HepG2 (cell line): ENCODE measurements around the gene RFTN1. TPM values are rescaled to one million over a fixed set of nuclear protein-coding genes. Genes with fewer than 3 reads are reported as not detected.

Experiments
- CEBPB ChIP-seq: IDR thresholded peaks from 2 replicates; pipeline ENCODE4 v1.6.1; 2011; ENCODE audit warnings: low read depth, low read length, improper control_type of control experiment, borderline replicate concordance
- DPF2 ChIP-seq: sonication (generic); formaldehyde crosslinking; IDR thresholded peaks from 2 replicates; pipeline ENCODE4 v1.4.0; 2020; ENCODE audit warnings: mild to moderate bottlenecking, low read depth, missing genetic modification reagents, borderline replicate concordance
- ELF4 ChIP-seq: sonication (generic); formaldehyde crosslinking; IDR thresholded peaks from 2 replicates; pipeline ENCODE4 v1.5.0; 2020; ENCODE audit warnings: missing genetic modification reagents, mild to moderate bottlenecking, moderate library complexity, borderline replicate concordance
- GATAD2A ChIP-seq: IDR thresholded peaks from 2 replicates; pipeline ENCODE4 v1.6.1; 2016
- HNF4G ChIP-seq, 2 experiments: sonication (generic) in 1 of 2; formaldehyde crosslinking in 1 of 2; IDR thresholded peaks; 2 replicates each; pipeline versions ENCODE4 v1.4.0 to v1.6.1; 2011 to 2020; ENCODE audit warnings: borderline replicate concordance in 2 of 2, low read depth in 2 of 2, mild to moderate bottlenecking in 2 of 2, low read length in 1 of 2, missing genetic modification reagents in 1 of 2, moderate library complexity in 1 of 2
- KDM1A ChIP-seq: IDR thresholded peaks from 2 replicates; pipeline ENCODE4 v1.6.1; 2016; ENCODE audit warnings: missing compliant biosample characterization
- MEF2D ChIP-seq: sonication (generic); formaldehyde crosslinking; IDR thresholded peaks from 2 replicates; pipeline ENCODE4 v1.5.1; 2020; ENCODE audit warnings: mild to moderate bottlenecking, missing genetic modification reagents
- NCOA2 ChIP-seq: sonication (generic); formaldehyde crosslinking; IDR thresholded peaks from 2 replicates; pipeline ENCODE4 v1.8.0; 2022; ENCODE audit warnings: inconsistent platforms
- NFIC ChIP-seq: IDR thresholded peaks from 2 replicates; pipeline ENCODE4 v1.6.1; 2012; ENCODE audit warnings: mild to moderate bottlenecking, low read length, inconsistent platforms
- NR2F2 ChIP-seq: IDR thresholded peaks from 2 replicates; pipeline ENCODE4 v1.6.1; 2012; ENCODE audit warnings: low read depth, inconsistent platforms, borderline replicate concordance
- PPARG ChIP-seq: conservative IDR thresholded peaks from 2 replicates; pipeline ENCODE4 v1.6.1; 2016; ENCODE audit warnings: missing biosample characterization, missing genetic modification reagents
- SMAD1 ChIP-seq: sonication (generic); formaldehyde crosslinking; IDR thresholded peaks from 2 replicates; pipeline ENCODE4 v1.4.0; 2020; ENCODE audit warnings: missing genetic modification reagents, low read depth, mild to moderate bottlenecking, borderline replicate concordance
- SOX13 ChIP-seq, 3 experiments: fragments of 450-650 bp in 1 of 3; sonication (generic) in 1 of 3; formaldehyde crosslinking in 1 of 3; IDR thresholded peaks in 2 of 3; conservative IDR thresholded peaks in 1 of 3; 2 replicates each; pipeline versions ENCODE4 v1.5.0 to v1.6.1; 2016 to 2020; ENCODE audit warnings: antibody characterized with exemption in 1 of 3, mild to moderate bottlenecking in 1 of 3, missing compliant biosample characterization in 1 of 3, missing genetic modification reagents in 1 of 3, moderate library complexity in 1 of 3
- TARDBP ChIP-seq: sonication (generic); formaldehyde crosslinking; IDR thresholded peaks from 2 replicates; pipeline ENCODE4 v1.8.0; 2022; ENCODE audit warnings: mild to moderate bottlenecking, missing genetic modification reagents
- TBX3 ChIP-seq: fragments of 450-650 bp; IDR thresholded peaks from 2 replicates; pipeline ENCODE4 v1.6.1; 2017; ENCODE audit warnings: antibody characterized with exemption, mild to moderate bottlenecking, inconsistent platforms, borderline replicate concordance
- TCF7 ChIP-seq: sonication (generic); IDR thresholded peaks from 2 replicates; pipeline ENCODE4 v1.6.1; 2016; ENCODE audit warnings: antibody characterized with exemption, low read depth
- THAP11 ChIP-seq: IDR thresholded peaks from 2 replicates; pipeline ENCODE4 v1.6.1; 2016; ENCODE audit warnings: missing biosample characterization, missing genetic modification reagents
- TRIM24 ChIP-seq: sonication (generic); formaldehyde crosslinking; IDR thresholded peaks from 2 replicates; pipeline ENCODE4 v1.8.0; 2022; ENCODE audit warnings: mild to moderate bottlenecking, missing genetic modification reagents
- ZKSCAN8 ChIP-seq: IDR thresholded peaks from 2 replicates; pipeline ENCODE4 v1.6.1; 2016; ENCODE audit warnings: borderline replicate concordance, missing genetic modification reagents, missing compliant biosample characterization
- ZMYM2 ChIP-seq: sonication (generic); formaldehyde crosslinking; IDR thresholded peaks from 2 replicates; pipeline ENCODE4 v1.8.0; 2022; ENCODE audit warnings: mild to moderate bottlenecking, missing genetic modification reagents
- ZMYM3 ChIP-seq: sonication (generic); formaldehyde crosslinking; IDR thresholded peaks from 2 replicates; pipeline ENCODE4 v1.5.1; 2020; ENCODE audit warnings: mild to moderate bottlenecking, missing genetic modification reagents
- ZNF264 ChIP-seq: sonication (generic); formaldehyde crosslinking; IDR thresholded peaks from 2 replicates; pipeline ENCODE4 v1.4.0; 2020; ENCODE audit warnings: missing genetic modification reagents
- ZNF383 ChIP-seq: sonication (generic); formaldehyde crosslinking; IDR thresholded peaks from 2 replicates; pipeline ENCODE4 v1.4.0; 2020; ENCODE audit warnings: missing genetic modification reagents, mild to moderate bottlenecking, borderline replicate concordance
- polyA plus RNA-seq, 8 experiments: library from polyadenylated mRNA; depleted of rRNA in 3 of 8; stranded (reverse) in 7 of 8; unstranded in 1 of 8; fragments of >200 nt; fragmentation: Illumina TruSeq in 4 of 8; extraction: Trizol in 4 of 8; gene quantifications; 2 replicates each; pipeline versions ENCODE4 v1.2.1 to v1.2.3, GENCODE V29; 2011 to 2016; ENCODE audit warnings: low read depth in 4 of 8, missing spikeins in 1 of 8, mixed read lengths in 1 of 8; ENCODE audit not compliant: insufficient read depth in 1 of 8
- total RNA-seq, 5 experiments: library from RNA; depleted of rRNA; stranded (reverse); fragments of >200 nt; fragmentation: Illumina TruSeq; extraction: Trizol; gene quantifications; 2 replicates each; pipeline ENCODE4 v1.2.3, GENCODE V29; 2016; ENCODE audit warnings: low read depth in 1 of 5
- TF ChIP-seq, protein P1 (sequence below): sonication (generic); formaldehyde crosslinking; IDR thresholded peaks from 2 replicates; pipeline ENCODE4 v1.4.0; 2020; ENCODE audit warnings: missing genetic modification reagents
- TF ChIP-seq, protein P2 (sequence below): sonication (generic); formaldehyde crosslinking; IDR thresholded peaks from 2 replicates; pipeline ENCODE4 v1.8.1; 2023; ENCODE audit warnings: mild to moderate bottlenecking, moderate library complexity, missing genetic modification reagents
- TF ChIP-seq, protein P3 (sequence below): conservative IDR thresholded peaks from 2 replicates; pipeline ENCODE4 v1.6.1; 2018; ENCODE audit warnings: missing genetic modification reagents

RFTN1 gene
- total and polyA plus RNA-seq, 2 of the 13 experiments (the other 11 are each of a cell fraction or from before 2014, with no cell fraction given): not detected

- TF ChIP-seq NR2F2 (peak; percentile 59; the same call in 1 of the 2 replicates), GATAD2A (peak; percentile 65; the same call in 1 of the 2 replicates), PPARG (CRISPR knock-in tag) (peak; percentile 74), THAP11 (CRISPR knock-in tag) (0 out of 2 replicates have a peak, but pooled peaks have one; percentile 25), TRIM24 (CRISPR knock-in tag) (peak; percentile 54; the same call in 1 of the 2 replicates), SMAD1 (CRISPR knock-in tag) (no peak), ZMYM2 (CRISPR knock-in tag) (peak; percentile 83), ELF4 (0 out of 2 replicates have a peak, but pooled peaks have one; percentile 35), NCOA2 (CRISPR knock-in tag) (peak; percentile 92), TARDBP (peak; percentile 56; the same call in 1 of the 2 replicates), ZKSCAN8 (CRISPR knock-in tag) (0 out of 2 replicates have a peak, but pooled peaks have one; percentile 6), ZNF264 (CRISPR knock-in tag) (0 out of 2 replicates have a peak, but pooled peaks have one; percentile 52), MEF2D (CRISPR knock-in tag) (peak; percentile 83; the same call in 1 of the 2 replicates), ZNF383 (no peak), ZMYM3 (0 out of 2 replicates have a peak, but pooled peaks have one; percentile 57), DPF2 (CRISPR knock-in tag) (0 out of 2 replicates have a peak, but pooled peaks have one; percentile 26), TCF7 (peak; percentile 50; the same call in 1 of the 2 replicates), TBX3 (peak; percentile 40; the same call in 1 of the 2 replicates), NFIC (peak; percentile 79), SOX13 (IDR thresholded peaks at IDR 0.05) (no peak), SOX13 (CRISPR knock-in tag; conservative IDR thresholded peaks at IDR 0.05 in 1 of 2, IDR thresholded peaks at IDR 0.05 in 1 of 2) (peak in 1 of 2 experiments; percentile 86; a peak in 2 of 4 replicates), KDM1A (CRISPR knock-in tag) (peak; percentile 36), HNF4G (IDR thresholded peaks at IDR 0.05; ENCODE audit: borderline replicate concordance, low read depth, low read length) (peak; percentile 64; the same call in 1 of the 2 replicates), HNF4G (CRISPR knock-in tag; IDR thresholded peaks at IDR 0.05; ENCODE audit: borderline replicate concordance, low read depth) (no peak), CEBPB (peak; percentile 92)
- TF ChIP-seq, protein P1, sequence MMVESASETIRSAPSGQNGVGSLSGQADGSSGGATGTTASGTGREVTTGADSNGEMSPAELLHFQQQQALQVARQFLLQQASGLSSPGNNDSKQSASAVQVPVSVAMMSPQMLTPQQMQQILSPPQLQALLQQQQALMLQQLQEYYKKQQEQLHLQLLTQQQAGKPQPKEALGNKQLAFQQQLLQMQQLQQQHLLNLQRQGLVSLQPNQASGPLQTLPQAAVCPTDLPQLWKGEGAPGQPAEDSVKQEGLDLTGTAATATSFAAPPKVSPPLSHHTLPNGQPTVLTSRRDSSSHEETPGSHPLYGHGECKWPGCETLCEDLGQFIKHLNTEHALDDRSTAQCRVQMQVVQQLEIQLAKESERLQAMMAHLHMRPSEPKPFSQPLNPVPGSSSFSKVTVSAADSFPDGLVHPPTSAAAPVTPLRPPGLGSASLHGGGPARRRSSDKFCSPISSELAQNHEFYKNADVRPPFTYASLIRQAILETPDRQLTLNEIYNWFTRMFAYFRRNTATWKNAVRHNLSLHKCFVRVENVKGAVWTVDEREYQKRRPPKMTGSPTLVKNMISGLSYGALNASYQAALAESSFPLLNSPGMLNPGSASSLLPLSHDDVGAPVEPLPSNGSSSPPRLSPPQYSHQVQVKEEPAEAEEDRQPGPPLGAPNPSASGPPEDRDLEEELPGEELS (CRISPR knock-in tag): peak; percentile 66
- TF ChIP-seq, protein P2, sequence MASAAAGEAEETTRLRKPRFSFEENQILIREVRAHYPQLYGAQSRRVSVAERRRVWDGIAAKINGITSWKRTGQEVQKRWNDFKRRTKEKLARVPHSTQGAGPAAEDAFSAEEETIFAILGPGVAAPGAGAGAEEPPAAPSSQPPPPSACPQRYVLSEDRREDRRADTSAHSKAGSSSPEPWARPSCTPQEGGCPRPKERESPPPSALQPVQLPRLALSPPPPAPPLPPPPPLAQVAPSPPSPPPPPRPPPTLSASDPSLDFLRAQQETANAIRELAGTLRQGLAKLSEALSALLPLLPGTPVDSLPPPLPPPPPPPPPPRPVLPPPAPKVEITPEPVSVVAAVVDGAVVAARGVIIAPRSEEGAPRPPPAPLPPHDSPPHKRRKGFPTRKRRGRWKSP: no peak
- TF ChIP-seq, protein P3, sequence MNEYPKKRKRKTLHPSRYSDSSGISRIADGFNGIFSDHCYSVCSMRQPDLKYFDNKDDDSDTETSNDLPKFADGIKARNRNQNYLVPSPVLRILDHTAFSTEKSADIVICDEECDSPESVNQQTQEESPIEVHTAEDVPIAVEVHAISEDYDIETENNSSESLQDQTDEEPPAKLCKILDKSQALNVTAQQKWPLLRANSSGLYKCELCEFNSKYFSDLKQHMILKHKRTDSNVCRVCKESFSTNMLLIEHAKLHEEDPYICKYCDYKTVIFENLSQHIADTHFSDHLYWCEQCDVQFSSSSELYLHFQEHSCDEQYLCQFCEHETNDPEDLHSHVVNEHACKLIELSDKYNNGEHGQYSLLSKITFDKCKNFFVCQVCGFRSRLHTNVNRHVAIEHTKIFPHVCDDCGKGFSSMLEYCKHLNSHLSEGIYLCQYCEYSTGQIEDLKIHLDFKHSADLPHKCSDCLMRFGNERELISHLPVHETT (CRISPR knock-in tag): no peak
Observed at GRCh38 chr3:16331319-16331883, 182.1 kb downstream of the RFTN1 start (continued).
